Neuronal stem cell (in vitro differentiated cells): ENCODE measurements around the gene SEC23IP.

ENCODE experiments used
- DNase-seq: peaks from one replicate; pipeline ENCODE4 v3.0.0-alpha.2; 2013; ENCODE audit warnings: low spot score
- H2AFZ ChIP-seq: one replicate; pipeline ENCODE4 v1.6.1; 2013; ENCODE audit warnings: mild to moderate bottlenecking, low read length, inconsistent platforms
- H2AK5ac ChIP-seq: 2 replicates; pipeline ENCODE4 v1.6.1; 2013; ENCODE audit warnings: low read depth, mild to moderate bottlenecking, inconsistent platforms, low read length, moderate library complexity, mixed read lengths
- H2BK120ac ChIP-seq: 2 replicates; pipeline ENCODE4 v1.6.1; 2013; ENCODE audit warnings: low read depth, mild to moderate bottlenecking, inconsistent platforms, low read length, moderate library complexity, mixed read lengths
- H2BK12ac ChIP-seq: one replicate; pipeline ENCODE4 v1.6.1; 2013; ENCODE audit warnings: low read length, inconsistent platforms
- H2BK15ac ChIP-seq: 2 replicates; pipeline ENCODE4 v1.6.1; 2013; ENCODE audit warnings: mild to moderate bottlenecking, low read length, inconsistent platforms, mixed read lengths
- H2BK5ac ChIP-seq: one replicate; pipeline ENCODE4 v1.6.1; 2013; ENCODE audit warnings: inconsistent platforms, mild to moderate bottlenecking, low read length, moderate library complexity
- H3K14ac ChIP-seq: one replicate; pipeline ENCODE4 v1.6.1; 2013; ENCODE audit warnings: low read length, inconsistent platforms
- H3K18ac ChIP-seq: 2 replicates; pipeline ENCODE4 v1.6.1; 2013; ENCODE audit warnings: low read length, inconsistent platforms
- H3K23ac ChIP-seq: 2 replicates; pipeline ENCODE4 v1.6.1; 2013; ENCODE audit warnings: low read depth, mild to moderate bottlenecking, mixed read lengths, low read length, inconsistent platforms; ENCODE audit not compliant: poor library complexity
- H3K27ac ChIP-seq: replicated peaks from 3 replicates; pipeline ENCODE4 v1.5.1; 2013; ENCODE audit warnings: low read length, inconsistent platforms
- H3K27me3 ChIP-seq, 3 experiments: 2 replicates each; pipeline ENCODE4 v1.6.1; 2013; ENCODE audit warnings: low read length in 3 of 3, mild to moderate bottlenecking in 2 of 3, inconsistent platforms in 1 of 3, low read depth in 1 of 3, mixed read lengths in 1 of 3, moderate library complexity in 1 of 3; ENCODE audit not compliant: control insufficient read depth in 3 of 3, insufficient read depth in 3 of 3
- H3K36me3 ChIP-seq, 2 donors: replicated peaks in 1 of 2; 2 replicates each; pipeline ENCODE4 v1.6.1; 2013; ENCODE audit warnings: low read length in 2 of 2; ENCODE audit not compliant: control insufficient read depth in 2 of 2, insufficient read depth in 2 of 2
- H3K4ac ChIP-seq: 2 replicates; pipeline ENCODE4 v1.6.1; 2013; ENCODE audit warnings: inconsistent platforms, mild to moderate bottlenecking, low read length, moderate library complexity
- H3K4me1 ChIP-seq, 2 donors: 1 replicate in 1 of 2; 2 replicates in 1 of 2; pipeline ENCODE4 v1.6.1; 2013; ENCODE audit warnings: low read length in 2 of 2, low read depth in 1 of 2; ENCODE audit not compliant: control insufficient read depth in 2 of 2, insufficient read depth in 1 of 2
- H3K4me2 ChIP-seq: one replicate; pipeline ENCODE4 v1.6.1; 2013; ENCODE audit warnings: mild to moderate bottlenecking, low read length, inconsistent platforms; ENCODE audit not compliant: insufficient read depth, poor library complexity, severe bottlenecking
- H3K4me3 ChIP-seq, 2 donors: 2 replicates each; pipeline ENCODE4 v1.5.1; 2013; ENCODE audit warnings: low read length in 2 of 2, mild to moderate bottlenecking in 2 of 2, inconsistent platforms in 1 of 2, moderate library complexity in 1 of 2
- H3K79me1 ChIP-seq: one replicate; pipeline ENCODE4 v1.6.1; 2013; ENCODE audit warnings: low read depth, mild to moderate bottlenecking, inconsistent platforms, low read length, moderate library complexity
- H3K9ac ChIP-seq: one replicate; pipeline ENCODE4 v1.6.1; 2013; ENCODE audit warnings: mild to moderate bottlenecking, low read depth, low read length, inconsistent platforms; ENCODE audit not compliant: poor library complexity
- H3K9me3 ChIP-seq, 2 donors: replicated peaks in 1 of 2; 2 replicates each; pipeline versions ENCODE3 to v1.6.1; 2013; ENCODE audit warnings: low read length in 2 of 2, mild to moderate bottlenecking in 2 of 2, inconsistent platforms in 1 of 2, low read depth in 1 of 2, mixed read lengths in 1 of 2, moderate library complexity in 1 of 2; ENCODE audit not compliant: control insufficient read depth in 2 of 2, insufficient read depth in 1 of 2
- H4K8ac ChIP-seq: one replicate; pipeline ENCODE4 v1.6.1; 2013; ENCODE audit warnings: low read depth, mild to moderate bottlenecking, inconsistent platforms, low read length, moderate library complexity
- H4K91ac ChIP-seq: one replicate; pipeline ENCODE4 v1.6.1; 2013; ENCODE audit warnings: low read length, low read depth, mild to moderate bottlenecking, inconsistent platforms; ENCODE audit not compliant: poor library complexity
- WGBS, 2 donors: extraction: QIAGEN DNeasy Blood & Tissue Kit; methylation state at CpG; one replicate each; pipeline ENCODE4 v1.1.7; 2013; ENCODE audit warnings: missing lambda C conversion rate in 2 of 2, mixed read lengths in 1 of 2; ENCODE audit not compliant: insufficient read length in 2 of 2, insufficient replicate concordance in 1 of 2; ENCODE audit errors: extremely low coverage in 2 of 2; 5-methylcytosine and 5-hydroxymethylcytosine counted together

The SEC23IP gene

DNA sequence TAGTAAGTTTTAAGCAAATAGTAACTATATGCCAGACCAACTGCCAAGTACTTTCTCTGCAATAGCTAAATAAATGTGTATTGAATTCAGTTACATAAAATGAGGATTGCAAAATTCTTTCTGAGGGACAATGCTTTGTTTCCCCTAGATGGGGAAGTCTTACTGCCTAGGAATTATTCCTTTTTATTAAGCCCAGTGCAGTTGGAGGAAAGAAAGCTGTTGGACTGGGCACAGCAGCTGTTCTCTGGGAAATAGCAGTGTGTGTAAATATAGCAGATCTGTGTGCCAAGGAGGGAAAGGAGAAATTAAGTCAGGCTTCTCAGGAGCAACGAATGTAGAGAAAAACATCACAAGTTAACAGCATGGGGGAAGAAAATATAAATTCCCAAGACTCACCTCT is 77.1 kb downstream of the SEC23IP start:
- no peaks in the 10 kb centered on the region for H3K36me3 ChIP-seq
- H4K8ac ChIP-seq: no peak overlapping the region
- no peaks in the 10 kb centered on the region for H3K27me3 ChIP-seq
- H3K79me1 ChIP-seq: no peaks in the 10 kb centered on the region
- H2BK15ac ChIP-seq: no peak overlapping the region
- no peak overlapping the region for H3K27ac ChIP-seq
- peaks cover 4 to 5% of the 10 kb centered on the region in 2 donors for H3K9me3 ChIP-seq
- DNase-seq: no peak
- no peak overlapping the region for H3K23ac ChIP-seq
- H2BK120ac ChIP-seq: no peak overlapping the region
- H3K4me3 ChIP-seq: no peak overlapping the region
- no peak overlapping the region for H4K91ac ChIP-seq
- no peak overlapping the region for H2BK5ac ChIP-seq
- H2AFZ ChIP-seq: no peak overlapping the region
- H3K9ac ChIP-seq: no peak overlapping the region
- no CpG with 5 or more reads among the region's 1 CpG for WGBS, 2 donors
- no peak overlapping the region for H3K4ac ChIP-seq
- H3K4me2 ChIP-seq: no peak overlapping the region
- no peak overlapping the region for H3K18ac ChIP-seq
- peaks cover 0 to 2% of the 10 kb centered on the region in 2 donors for H3K4me1 ChIP-seq
- no peak overlapping the region for H3K14ac ChIP-seq
- no peak overlapping the region for H2BK12ac ChIP-seq
- no peak overlapping the region for H2AK5ac ChIP-seq

DNA sequence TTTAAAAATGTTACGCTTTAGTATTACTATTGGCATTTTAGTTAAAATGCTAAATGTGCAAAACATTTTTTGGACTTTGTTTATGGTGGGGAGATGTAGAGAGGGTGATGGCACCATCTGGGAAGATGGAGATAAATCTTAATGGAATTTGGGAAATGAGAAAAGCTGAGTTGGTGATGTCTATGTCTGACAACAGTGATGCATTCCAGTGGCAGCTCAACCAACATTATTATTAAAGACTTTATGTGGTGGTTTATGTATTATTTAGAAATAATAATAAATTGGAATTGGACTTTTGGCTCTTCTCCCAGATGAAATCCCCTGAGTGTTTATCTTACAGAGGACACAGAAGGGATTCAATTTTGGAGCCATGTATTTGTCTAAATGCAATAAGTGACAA is 77.6 kb downstream of the SEC23IP start:
- no peak for DNase-seq
- no peak overlapping the region for H2BK120ac ChIP-seq
- peaks cover 4 to 5% of the 10 kb centered on the region in 2 donors for H3K9me3 ChIP-seq
- no peak overlapping the region for H3K27ac ChIP-seq
- no CpG with 5 or more reads among the region's 1 CpG for WGBS, 2 donors
- peaks cover 0 to 2% of the 10 kb centered on the region in 2 donors for H3K4me1 ChIP-seq
- H3K18ac ChIP-seq: no peak overlapping the region
- no peaks in the 10 kb centered on the region for H3K36me3 ChIP-seq
- no peaks in the 10 kb centered on the region for H3K27me3 ChIP-seq
- H3K79me1 ChIP-seq: no peaks in the 10 kb centered on the region
- H4K8ac ChIP-seq: no peak overlapping the region
- H4K91ac ChIP-seq: no peak overlapping the region
- H3K23ac ChIP-seq: no peak overlapping the region
- H3K4me2 ChIP-seq: no peak overlapping the region
- H2BK5ac ChIP-seq: no peak overlapping the region
- H2BK12ac ChIP-seq: no peak overlapping the region
- H3K4me3 ChIP-seq: no peak overlapping the region
- H3K9ac ChIP-seq: no peak overlapping the region
- H2AFZ ChIP-seq: no peak overlapping the region
- no peak overlapping the region for H2BK15ac ChIP-seq
- no peak overlapping the region for H2AK5ac ChIP-seq
- H3K14ac ChIP-seq: no peak overlapping the region
- H3K4ac ChIP-seq: no peak overlapping the region

DNA sequence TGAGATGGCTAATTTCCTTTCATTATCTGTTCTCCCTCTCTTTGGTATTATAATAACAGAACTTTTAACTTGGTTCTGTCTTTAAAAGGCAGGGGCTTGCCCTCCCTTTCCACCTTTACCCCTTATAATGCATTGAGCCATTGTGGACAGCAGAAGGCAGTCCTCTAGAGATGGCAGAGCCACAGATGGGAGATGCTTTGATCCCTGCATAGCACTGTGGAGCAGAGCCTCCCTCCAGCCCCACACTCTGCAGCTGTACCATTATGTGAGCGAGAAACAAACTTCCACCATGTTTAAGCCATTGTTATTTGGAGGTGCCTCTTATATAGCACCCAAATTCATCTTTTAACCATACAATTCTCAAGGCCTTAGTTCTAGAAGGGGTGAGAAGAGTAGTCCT is 78.4 kb downstream of the SEC23IP start:
- H2AK5ac ChIP-seq: no peak overlapping the region
- no peak overlapping the region for H3K18ac ChIP-seq
- H3K4me2 ChIP-seq: no peak overlapping the region
- H3K79me1 ChIP-seq: no peaks in the 10 kb centered on the region
- H2AFZ ChIP-seq: no peak overlapping the region
- H4K8ac ChIP-seq: no peak overlapping the region
- no peaks in the 10 kb centered on the region for H3K27me3 ChIP-seq
- no peak overlapping the region for H3K27ac ChIP-seq
- H4K91ac ChIP-seq: no peak overlapping the region
- H3K23ac ChIP-seq: no peak overlapping the region
- peaks cover 4 to 5% of the 10 kb centered on the region in 2 donors for H3K9me3 ChIP-seq
- no CpG with 5 or more reads among the region's 1 CpG for WGBS, 2 donors
- H3K4me3 ChIP-seq: no peak overlapping the region
- H2BK120ac ChIP-seq: no peak overlapping the region
- no peaks in the 10 kb centered on the region for H3K36me3 ChIP-seq
- H2BK5ac ChIP-seq: no peak overlapping the region
- H3K14ac ChIP-seq: no peak overlapping the region
- H3K9ac ChIP-seq: no peak overlapping the region
- H2BK15ac ChIP-seq: no peak overlapping the region
- no peak overlapping the region for H2BK12ac ChIP-seq
- H3K4ac ChIP-seq: no peak overlapping the region
- H3K4me1 ChIP-seq: peaks cover 0 to 2% of the 10 kb centered on the region in 2 donors
- DNase-seq: no peak

DNA sequence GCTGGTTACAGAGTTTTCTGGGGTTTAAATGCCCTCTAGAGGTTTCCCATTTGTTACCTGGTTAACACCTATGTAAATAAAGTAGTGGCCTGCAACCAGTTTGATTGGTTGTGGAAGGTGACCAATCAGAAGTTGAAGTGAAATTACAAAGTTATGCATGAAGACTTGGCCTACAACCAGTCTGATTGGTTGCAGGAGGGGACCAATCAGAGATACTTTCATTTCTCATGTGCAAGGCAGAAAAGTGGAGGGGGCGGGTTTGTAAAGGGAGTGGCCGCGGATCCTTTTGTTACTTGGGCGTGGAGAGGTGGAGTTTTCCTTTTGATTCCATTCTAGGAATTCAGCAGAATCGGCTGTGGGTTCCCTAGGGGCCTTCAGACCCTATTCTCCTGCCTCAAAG is 80.8 kb downstream of the SEC23IP start:
- H3K4ac ChIP-seq: no peak overlapping the region
- H2BK15ac ChIP-seq: no peak overlapping the region
- H4K8ac ChIP-seq: no peak overlapping the region
- no peak overlapping the region for H3K4me2 ChIP-seq
- H3K4me3 ChIP-seq: no peak overlapping the region
- WGBS, 2 donors: no CpG with 5 or more reads among the region's 5 CpGs
- H3K9me3 ChIP-seq: peaks cover 0 to 2% of the 10 kb centered on the region in 2 donors
- H3K14ac ChIP-seq: no peak overlapping the region
- H3K27me3 ChIP-seq: no peaks in the 10 kb centered on the region
- H3K27ac ChIP-seq: no peak overlapping the region
- no peak for DNase-seq
- H3K23ac ChIP-seq: no peak overlapping the region
- H2AK5ac ChIP-seq: no peak overlapping the region
- H3K18ac ChIP-seq: no peak overlapping the region
- H2AFZ ChIP-seq: peak overlapping the region; percentile 65
- H3K4me1 ChIP-seq: peaks cover 0 to 2% of the 10 kb centered on the region in 2 donors
- H2BK12ac ChIP-seq: no peak overlapping the region
- no peaks in the 10 kb centered on the region for H3K79me1 ChIP-seq
- H2BK120ac ChIP-seq: no peak overlapping the region
- H3K9ac ChIP-seq: no peak overlapping the region
- H2BK5ac ChIP-seq: no peak overlapping the region
- H3K36me3 ChIP-seq: no peaks in the 10 kb centered on the region
- no peak overlapping the region for H4K91ac ChIP-seq
